HEK293 (cell line): ENCODE data around the gene PTPDC1.

Experiments
- CTCF ChIA-PET: fragments of 350-600 bp; formaldehyde crosslinking; extraction: SDS; loops from one replicate; lab custom pipeline; 2021; ENCODE audit warnings: antibody characterized with exemption; lab: Yijun Ruan, JAX
- POLR2A ChIA-PET: fragments of 300-600 bp; formaldehyde crosslinking; extraction: SDS; loops from one replicate; lab custom pipeline; 2020; ENCODE audit warnings: antibody characterized with exemption, inconsistent platforms; lab: Yijun Ruan, JAX
- H3K27ac ChIP-seq: fragments of 200-500 bp; sonication (Bioruptor generic); 2 replicates; pipeline ENCODE4 v1.5.1; 2014; ENCODE audit warnings: low read depth, low read length, control low read depth, inconsistent platforms; ENCODE audit errors: extremely low read depth
- H3K36me3 ChIP-seq, 2 experiments: fragments of 200-500 bp in 1 of 2; sonication (Bioruptor generic) in 1 of 2; 1 replicate in 1 of 2; 2 replicates in 1 of 2; pipeline ENCODE4 v1.5.1; 2014 to 2017; ENCODE audit warnings: inconsistent platforms in 2 of 2, low read length in 2 of 2; ENCODE audit not compliant: control insufficient read depth in 2 of 2, insufficient read depth in 1 of 2
- H3K4me1 ChIP-seq: fragments of 200-500 bp; sonication (Bioruptor generic); 2 replicates; pipeline ENCODE4 v1.5.1; 2014; ENCODE audit warnings: mild to moderate bottlenecking, low read length, inconsistent platforms; ENCODE audit not compliant: control insufficient read depth, insufficient read depth
- H3K4me3 ChIP-seq: 2 replicates; pipeline ENCODE4 v1.5.1; 2011; ENCODE audit warnings: low read depth, mild to moderate bottlenecking, control low read depth, low read length, moderate library complexity
- H3K9me3 ChIP-seq: fragments of 200-500 bp; sonication (Bioruptor generic); 2 replicates; pipeline ENCODE4 v1.5.1; 2014; ENCODE audit warnings: low read depth, low read length, inconsistent platforms; ENCODE audit not compliant: control insufficient read depth, insufficient read depth
- FEZF1 ChIP-seq: fragments of 450-650 bp; formaldehyde crosslinking; IDR thresholded peaks from 2 replicates; pipeline ENCODE4 v1.5.1; 2016; ENCODE audit warnings: missing biosample characterization, missing genetic modification characterization
- GLI2 ChIP-seq: fragments of 450-650 bp; formaldehyde crosslinking; IDR thresholded peaks from 2 replicates; pipeline ENCODE4; 2017; ENCODE audit warnings: missing biosample characterization, missing genetic modification characterization, low read depth, borderline replicate concordance
- MZF1 ChIP-seq: fragments of 450-650 bp; formaldehyde crosslinking; IDR thresholded peaks from 2 replicates; pipeline ENCODE4 v1.5.1; 2017; ENCODE audit warnings: missing biosample characterization, missing genetic modification characterization, borderline replicate concordance
- SP7 ChIP-seq: fragments of 450-650 bp; formaldehyde crosslinking; IDR thresholded peaks from 2 replicates; pipeline ENCODE4 v1.5.1; 2016; ENCODE audit warnings: missing biosample characterization, missing genetic modification characterization
- ZNF2 ChIP-seq: fragments of 450-650 bp; formaldehyde crosslinking; IDR thresholded peaks from 2 replicates; pipeline ENCODE4 v1.5.1; 2016; ENCODE audit warnings: missing biosample characterization, missing genetic modification characterization
- ZNF23 ChIP-seq: fragments of 450-650 bp; formaldehyde crosslinking; IDR thresholded peaks from 2 replicates; pipeline ENCODE4 v1.5.1; 2016; ENCODE audit warnings: missing biosample characterization, missing genetic modification characterization, borderline replicate concordance
- ZNF266 ChIP-seq: fragments of 450-650 bp; formaldehyde crosslinking; IDR thresholded peaks from 2 replicates; pipeline ENCODE4 v1.5.1; 2016; ENCODE audit warnings: missing biosample characterization, missing genetic modification characterization, low read depth
- ZNF302 ChIP-seq: fragments of 450-650 bp; formaldehyde crosslinking; IDR thresholded peaks from 2 replicates; pipeline ENCODE4 v1.5.1; 2016; ENCODE audit warnings: missing biosample characterization, missing genetic modification characterization, low read depth
- ZNF324 ChIP-seq: fragments of 450-650 bp; formaldehyde crosslinking; IDR thresholded peaks from 2 replicates; pipeline ENCODE4 v1.5.1; 2016; ENCODE audit warnings: missing biosample characterization, missing genetic modification characterization
- ZNF350 ChIP-seq: fragments of 450-650 bp; formaldehyde crosslinking; IDR thresholded peaks from 2 replicates; pipeline ENCODE4 v1.5.0; 2017; ENCODE audit warnings: missing biosample characterization, mild to moderate bottlenecking, missing genetic modification characterization
- ZNF404 ChIP-seq: fragments of 450-650 bp; formaldehyde crosslinking; IDR thresholded peaks from 2 replicates; pipeline ENCODE4 v1.5.1; 2017; ENCODE audit warnings: missing biosample characterization, missing genetic modification characterization
- ZNF416 ChIP-seq: fragments of 450-650 bp; formaldehyde crosslinking; IDR thresholded peaks from 2 replicates; pipeline ENCODE4 v1.5.1; 2016; ENCODE audit warnings: missing biosample characterization, missing genetic modification characterization
- ZNF473 ChIP-seq: fragments of 450-650 bp; formaldehyde crosslinking; IDR thresholded peaks from 2 replicates; pipeline ENCODE4 v1.5.1; 2017; ENCODE audit warnings: missing biosample characterization, missing genetic modification characterization
- ZNF521 ChIP-seq: fragments of 450-650 bp; formaldehyde crosslinking; IDR thresholded peaks from 2 replicates; pipeline ENCODE4 v1.5.1; 2017; ENCODE audit warnings: missing biosample characterization, mild to moderate bottlenecking, missing genetic modification characterization
- ZNF529 ChIP-seq: fragments of 450-650 bp; formaldehyde crosslinking; IDR thresholded peaks from 2 replicates; pipeline ENCODE4 v1.5.1; 2017; ENCODE audit warnings: missing genetic modification characterization, missing biosample characterization; ENCODE audit not compliant: insufficient replicate concordance
- ZNF530 ChIP-seq: fragments of 450-650 bp; formaldehyde crosslinking; IDR thresholded peaks from 2 replicates; pipeline ENCODE4 v1.5.1; 2016; ENCODE audit warnings: low read depth, missing biosample characterization, missing genetic modification characterization
- ZNF548 ChIP-seq: fragments of 450-650 bp; formaldehyde crosslinking; IDR thresholded peaks from 2 replicates; pipeline ENCODE4 v1.5.1; 2016; ENCODE audit warnings: missing biosample characterization, missing genetic modification characterization
- ZNF560 ChIP-seq: fragments of 450-650 bp; formaldehyde crosslinking; IDR thresholded peaks from 2 replicates; pipeline ENCODE4 v1.5.1; 2017; ENCODE audit warnings: missing biosample characterization, missing genetic modification characterization, borderline replicate concordance
- ZNF623 ChIP-seq: fragments of 450-650 bp; formaldehyde crosslinking; IDR thresholded peaks from 2 replicates; pipeline ENCODE4 v1.5.1; 2016; ENCODE audit warnings: missing biosample characterization, missing genetic modification characterization
- ZNF776 ChIP-seq: fragments of 450-650 bp; formaldehyde crosslinking; IDR thresholded peaks from 2 replicates; pipeline ENCODE4 v1.5.0; 2017; ENCODE audit warnings: missing biosample characterization, missing genetic modification characterization, borderline replicate concordance
- ZNF792 ChIP-seq: fragments of 450-650 bp; formaldehyde crosslinking; IDR thresholded peaks from 2 replicates; pipeline ENCODE4 v1.5.1; 2016; ENCODE audit warnings: missing biosample characterization, missing genetic modification characterization
- ZNF830 ChIP-seq: fragments of 450-650 bp; IDR thresholded peaks from 2 replicates; pipeline ENCODE4 v1.5.0; 2018; ENCODE audit warnings: missing biosample characterization, missing genetic modification characterization, low read depth, mild to moderate bottlenecking, moderate library complexity
- ZSCAN23 ChIP-seq: fragments of 450-650 bp; formaldehyde crosslinking; IDR thresholded peaks from 2 replicates; pipeline ENCODE4 v1.5.1; 2016; ENCODE audit warnings: missing biosample characterization, missing genetic modification characterization
- TF ChIP-seq, protein P1 (sequence below): fragments of 450-650 bp; formaldehyde crosslinking; IDR thresholded peaks from 2 replicates; pipeline ENCODE4 v1.5.1; 2017; ENCODE audit warnings: missing biosample characterization, missing genetic modification characterization
- TF ChIP-seq, protein P2 (sequence below): fragments of 450-650 bp; formaldehyde crosslinking; IDR thresholded peaks from 2 replicates; pipeline ENCODE4 v1.5.1; 2016; ENCODE audit warnings: missing biosample characterization, missing genetic modification characterization, borderline replicate concordance
- TF ChIP-seq, protein P3 (sequence below): fragments of 450-650 bp; formaldehyde crosslinking; IDR thresholded peaks from 2 replicates; pipeline ENCODE4 v1.5.1; 2016; ENCODE audit warnings: missing biosample characterization, missing genetic modification characterization
- TF ChIP-seq, protein P4 (sequence below): fragments of 450-650 bp; formaldehyde crosslinking; IDR thresholded peaks from 2 replicates; pipeline ENCODE4 v1.5.1; 2016; ENCODE audit warnings: missing biosample characterization, missing genetic modification characterization
- TF ChIP-seq, protein P5 (sequence below): fragments of 450-650 bp; formaldehyde crosslinking; IDR thresholded peaks from 2 replicates; pipeline ENCODE4 v1.5.1; 2016; ENCODE audit warnings: missing biosample characterization, missing genetic modification characterization
- TF ChIP-seq, protein P6 (sequence below): fragments of 450-650 bp; formaldehyde crosslinking; IDR thresholded peaks from 2 replicates; pipeline ENCODE4 v1.5.1; 2016; ENCODE audit warnings: missing biosample characterization, missing genetic modification characterization

The PTPDC1 gene

DNA sequence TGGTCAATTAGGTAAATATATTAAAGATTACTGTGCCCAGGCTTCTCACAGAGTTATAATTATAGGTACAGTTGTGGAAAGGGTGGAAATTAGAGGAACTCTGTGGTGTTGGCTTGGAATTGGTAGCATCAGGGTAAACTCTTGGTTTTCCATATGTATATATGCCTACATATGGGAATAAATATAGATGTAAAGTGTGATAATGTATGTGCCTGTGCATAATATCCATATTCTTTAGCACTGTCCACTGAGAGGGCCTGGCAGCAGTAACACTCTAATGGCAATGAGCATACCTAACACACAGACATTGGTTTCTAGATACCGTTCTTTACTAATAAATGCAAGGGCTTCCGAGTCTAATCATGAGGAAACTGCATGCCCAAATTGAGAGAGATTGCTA, 4.0 kb upstream of the PTPDC1 start:
- H3K27ac ChIP-seq: no peak overlapping the region
- CTCF ChIA-PET: no interaction called here
- TF ChIP-seq ZNF324 (tag by site-specific recombination) (no peak), GLI2 (no peak), ZNF521 (tag by site-specific recombination) (no peak), FEZF1 (tag by site-specific recombination) (no peak), ZNF548 (tag by site-specific recombination) (no peak), ZNF792 (tag by site-specific recombination) (no peak), ZNF416 (tag by site-specific recombination) (no peak), ZNF404 (tag by site-specific recombination) (no peak), ZNF473 (tag by site-specific recombination) (no peak), ZNF529 (tag by site-specific recombination) (no peak), ZSCAN23 (tag by site-specific recombination) (no peak), MZF1 (no peak), ZNF23 (tag by site-specific recombination) (no peak), ZNF2 (tag by site-specific recombination) (no peak), ZNF830 (tag by site-specific recombination) (no peak)
- TF ChIP-seq, protein P1, sequence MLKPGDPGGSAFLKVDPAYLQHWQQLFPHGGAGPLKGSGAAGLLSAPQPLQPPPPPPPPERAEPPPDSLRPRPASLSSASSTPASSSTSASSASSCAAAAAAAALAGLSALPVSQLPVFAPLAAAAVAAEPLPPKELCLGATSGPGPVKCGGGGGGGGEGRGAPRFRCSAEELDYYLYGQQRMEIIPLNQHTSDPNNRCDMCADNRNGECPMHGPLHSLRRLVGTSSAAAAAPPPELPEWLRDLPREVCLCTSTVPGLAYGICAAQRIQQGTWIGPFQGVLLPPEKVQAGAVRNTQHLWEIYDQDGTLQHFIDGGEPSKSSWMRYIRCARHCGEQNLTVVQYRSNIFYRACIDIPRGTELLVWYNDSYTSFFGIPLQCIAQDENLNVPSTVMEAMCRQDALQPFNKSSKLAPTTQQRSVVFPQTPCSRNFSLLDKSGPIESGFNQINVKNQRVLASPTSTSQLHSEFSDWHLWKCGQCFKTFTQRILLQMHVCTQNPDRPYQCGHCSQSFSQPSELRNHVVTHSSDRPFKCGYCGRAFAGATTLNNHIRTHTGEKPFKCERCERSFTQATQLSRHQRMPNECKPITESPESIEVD (tag by site-specific recombination): no peak
- TF ChIP-seq, protein P2, sequence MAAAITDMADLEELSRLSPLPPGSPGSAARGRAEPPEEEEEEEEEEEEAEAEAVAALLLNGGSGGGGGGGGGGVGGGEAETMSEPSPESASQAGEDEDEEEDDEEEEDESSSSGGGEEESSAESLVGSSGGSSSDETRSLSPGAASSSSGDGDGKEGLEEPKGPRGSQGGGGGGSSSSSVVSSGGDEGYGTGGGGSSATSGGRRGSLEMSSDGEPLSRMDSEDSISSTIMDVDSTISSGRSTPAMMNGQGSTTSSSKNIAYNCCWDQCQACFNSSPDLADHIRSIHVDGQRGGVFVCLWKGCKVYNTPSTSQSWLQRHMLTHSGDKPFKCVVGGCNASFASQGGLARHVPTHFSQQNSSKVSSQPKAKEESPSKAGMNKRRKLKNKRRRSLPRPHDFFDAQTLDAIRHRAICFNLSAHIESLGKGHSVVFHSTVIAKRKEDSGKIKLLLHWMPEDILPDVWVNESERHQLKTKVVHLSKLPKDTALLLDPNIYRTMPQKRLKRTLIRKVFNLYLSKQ (tag by site-specific recombination): no peak
- TF ChIP-seq, protein P3, sequence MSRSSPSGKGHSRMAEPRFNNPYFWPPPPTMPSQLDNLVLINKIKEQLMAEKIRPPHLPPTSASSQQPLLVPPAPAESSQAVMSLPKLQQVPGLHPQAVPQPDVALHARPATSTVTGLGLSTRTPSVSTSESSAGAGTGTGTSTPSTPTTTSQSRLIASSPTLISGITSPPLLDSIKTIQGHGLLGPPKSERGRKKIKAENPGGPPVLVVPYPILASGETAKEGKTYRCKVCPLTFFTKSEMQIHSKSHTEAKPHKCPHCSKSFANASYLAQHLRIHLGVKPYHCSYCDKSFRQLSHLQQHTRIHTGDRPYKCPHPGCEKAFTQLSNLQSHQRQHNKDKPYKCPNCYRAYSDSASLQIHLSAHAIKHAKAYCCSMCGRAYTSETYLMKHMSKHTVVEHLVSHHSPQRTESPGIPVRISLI (tag by site-specific recombination): no peak
- TF ChIP-seq, protein P4, sequence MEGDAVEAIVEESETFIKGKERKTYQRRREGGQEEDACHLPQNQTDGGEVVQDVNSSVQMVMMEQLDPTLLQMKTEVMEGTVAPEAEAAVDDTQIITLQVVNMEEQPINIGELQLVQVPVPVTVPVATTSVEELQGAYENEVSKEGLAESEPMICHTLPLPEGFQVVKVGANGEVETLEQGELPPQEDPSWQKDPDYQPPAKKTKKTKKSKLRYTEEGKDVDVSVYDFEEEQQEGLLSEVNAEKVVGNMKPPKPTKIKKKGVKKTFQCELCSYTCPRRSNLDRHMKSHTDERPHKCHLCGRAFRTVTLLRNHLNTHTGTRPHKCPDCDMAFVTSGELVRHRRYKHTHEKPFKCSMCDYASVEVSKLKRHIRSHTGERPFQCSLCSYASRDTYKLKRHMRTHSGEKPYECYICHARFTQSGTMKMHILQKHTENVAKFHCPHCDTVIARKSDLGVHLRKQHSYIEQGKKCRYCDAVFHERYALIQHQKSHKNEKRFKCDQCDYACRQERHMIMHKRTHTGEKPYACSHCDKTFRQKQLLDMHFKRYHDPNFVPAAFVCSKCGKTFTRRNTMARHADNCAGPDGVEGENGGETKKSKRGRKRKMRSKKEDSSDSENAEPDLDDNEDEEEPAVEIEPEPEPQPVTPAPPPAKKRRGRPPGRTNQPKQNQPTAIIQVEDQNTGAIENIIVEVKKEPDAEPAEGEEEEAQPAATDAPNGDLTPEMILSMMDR (tag by site-specific recombination): no peak
- POLR2A ChIA-PET: no interaction called here
- H3K4me1 ChIP-seq: no peaks in the 10 kb centered on the region
- H3K9me3 ChIP-seq: no peaks in the 10 kb centered on the region
- H3K4me3 ChIP-seq: no peak overlapping the region
- no peaks in the 10 kb centered on the region for H3K36me3 ChIP-seq

DNA sequence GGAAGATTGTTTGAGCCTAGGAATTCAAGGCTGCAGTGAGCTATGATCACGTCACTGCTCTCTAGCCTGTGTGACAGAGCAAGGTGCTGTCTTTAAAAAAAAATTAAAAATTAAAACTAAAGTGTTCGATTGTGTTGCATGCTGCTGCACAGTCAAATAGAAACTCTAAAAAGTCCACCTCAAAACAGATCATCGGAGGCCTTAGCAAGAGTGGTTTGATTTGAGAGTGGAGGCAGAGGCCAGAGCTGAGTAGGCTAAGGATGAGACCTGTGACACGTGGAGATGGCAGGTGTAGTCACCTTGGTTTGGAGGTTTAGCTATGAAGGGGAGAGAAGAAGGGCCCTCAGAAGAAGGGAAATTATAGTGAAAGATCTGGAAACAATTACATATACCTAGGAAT, 2.8 kb upstream of the PTPDC1 start:
- ChIA-PET CTCF (interaction anchor here (0.6 to 2.2 kb wide), 4 partner anchors 16 to 214 kb away, joined by 3 to 14 read pairs (median 4); no protein-coding TSS in a partner anchor), POLR2A (no interaction called here)
- Histone ChIP-seq H3K4me1 (no peaks in the 10 kb centered on the region), H3K9me3 (no peaks in the 10 kb centered on the region), H3K4me3 (no peak overlapping the region), H3K36me3 (no peaks in the 10 kb centered on the region), H3K27ac (no peak overlapping the region)
- TF ChIP-seq ZNF266 (tag by site-specific recombination): no peak
- TF ChIP-seq ZNF623: no peak
- TF ChIP-seq SP7: no peak
- TF ChIP-seq ZNF530 (tag by site-specific recombination): no peak
- TF ChIP-seq ZNF776 (tag by site-specific recombination): no peak
- no peak for TF ChIP-seq ZNF350 (tag by site-specific recombination)
- TF ChIP-seq, protein P5, sequence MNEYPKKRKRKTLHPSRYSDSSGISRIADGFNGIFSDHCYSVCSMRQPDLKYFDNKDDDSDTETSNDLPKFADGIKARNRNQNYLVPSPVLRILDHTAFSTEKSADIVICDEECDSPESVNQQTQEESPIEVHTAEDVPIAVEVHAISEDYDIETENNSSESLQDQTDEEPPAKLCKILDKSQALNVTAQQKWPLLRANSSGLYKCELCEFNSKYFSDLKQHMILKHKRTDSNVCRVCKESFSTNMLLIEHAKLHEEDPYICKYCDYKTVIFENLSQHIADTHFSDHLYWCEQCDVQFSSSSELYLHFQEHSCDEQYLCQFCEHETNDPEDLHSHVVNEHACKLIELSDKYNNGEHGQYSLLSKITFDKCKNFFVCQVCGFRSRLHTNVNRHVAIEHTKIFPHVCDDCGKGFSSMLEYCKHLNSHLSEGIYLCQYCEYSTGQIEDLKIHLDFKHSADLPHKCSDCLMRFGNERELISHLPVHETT (tag by site-specific recombination): no peak
- no peak for TF ChIP-seq ZNF560 (tag by site-specific recombination)
- TF ChIP-seq, protein P6, sequence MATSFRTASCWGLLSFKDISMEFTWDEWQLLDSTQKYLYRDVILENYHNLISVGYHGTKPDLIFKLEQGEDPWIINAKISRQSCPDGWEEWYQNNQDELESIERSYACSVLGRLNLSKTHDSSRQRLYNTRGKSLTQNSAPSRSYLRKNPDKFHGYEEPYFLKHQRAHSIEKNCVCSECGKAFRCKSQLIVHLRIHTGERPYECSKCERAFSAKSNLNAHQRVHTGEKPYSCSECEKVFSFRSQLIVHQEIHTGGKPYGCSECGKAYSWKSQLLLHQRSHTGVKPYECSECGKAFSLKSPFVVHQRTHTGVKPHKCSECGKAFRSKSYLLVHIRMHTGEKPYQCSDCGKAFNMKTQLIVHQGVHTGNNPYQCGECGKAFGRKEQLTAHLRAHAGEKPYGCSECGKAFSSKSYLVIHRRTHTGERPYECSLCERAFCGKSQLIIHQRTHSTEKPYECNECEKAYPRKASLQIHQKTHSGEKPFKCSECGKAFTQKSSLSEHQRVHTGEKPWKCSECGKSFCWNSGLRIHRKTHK: no peak
- TF ChIP-seq ZNF302: no peak
